Stimulated activated CD4-positive, alpha-beta T cell treated with anti-CD3 and anti-CD28 coated beads, Interleukin-4, amount 100 ng/mL, for 1 hour (primary cell): ENCODE results near the gene GALNT2.
A peak's percentile ranks its signal among the peaks of the same experiment; 100 is the strongest.

Source experiments
- DNase-seq: peaks from one replicate; pipeline ENCODE4 v3.0.0-alpha.2; 2020

GALNT2 gene

GRCh38 chr1:230117694-230118093 lies 50.7 kb downstream of the GALNT2 start:
- DNase-seq = no peak

- DNase-seq = no peak
Observed at GRCh38 chr1:230119340-230119739, 52.3 kb downstream of the GALNT2 start.

GRCh38 chr1:230120289-230120920 lies 53.4 kb downstream of the GALNT2 start:
- no peak for DNase-seq

- DNase-seq = no peak
Observed at GRCh38 chr1:230120921-230121381, 53.9 kb downstream of the GALNT2 start.

GRCh38 chr1:230121950-230122349 lies 54.9 kb downstream of the GALNT2 start:
- DNase-seq = no peak

- DNase-seq = no peak
Observed at GRCh38 chr1:230122366-230123279, 55.6 kb downstream of the GALNT2 start.

- DNase-seq = no peak
Observed at GRCh38 chr1:230123280-230124185, 56.5 kb downstream of the GALNT2 start.

- DNase-seq = no peak
Observed at GRCh38 chr1:230124186-230125128, 57.4 kb downstream of the GALNT2 start.

GRCh38 chr1:230125141-230125540 lies 58.1 kb downstream of the GALNT2 start:
- DNase-seq = no peak

GRCh38 chr1:230125640-230126528 lies 58.8 kb downstream of the GALNT2 start:
- DNase-seq = no peak

- DNase-seq = no peak
Observed at GRCh38 chr1:230126529-230127104, 59.6 kb downstream of the GALNT2 start.

- peak; percentile 54 for DNase-seq
Observed at GRCh38 chr1:230127105-230128054, 60.3 kb downstream of the GALNT2 start.

GRCh38 chr1:230128569-230129285 lies 61.7 kb downstream of the GALNT2 start:
- DNase-seq = no peak

GRCh38 chr1:230129341-230129740 lies 62.3 kb downstream of the GALNT2 start:
- no peak for DNase-seq

GRCh38 chr1:230130172-230130944 lies 63.3 kb downstream of the GALNT2 start:
- no peak for DNase-seq

GRCh38 chr1:230131457-230131856 lies 64.4 kb downstream of the GALNT2 start:
- no peak for DNase-seq

GRCh38 chr1:230132758-230133157 lies 65.7 kb downstream of the GALNT2 start:
- DNase-seq = no peak

GRCh38 chr1:230135726-230136125 lies 68.7 kb downstream of the GALNT2 start:
- DNase-seq = no peak
